Measurements from ENCODE around the gene ESM1.
"Not testable (repeated sequence)": the region's sequence is repeated elsewhere in the genome, so short reads cannot be mapped to it uniquely, and the experiment has no call there.

The ESM1 gene

GRCh38 chr5:54985301-54986268 lies at the start of gene ESM1:
ESM1 (minus strand) TSS chr5:54985593; CDS start chr5:54985517, 76 bp downstream.
- no peak for DNase-seq

GRCh38 chr5:55033568-55033967 lies 48.2 kb upstream of the ESM1 start:
- DNase-seq: no peak

- DNase-seq: no peak
Observed at GRCh38 chr5:55031492-55031891, 46.1 kb upstream of the ESM1 start.

GRCh38 chr5:55030676-55031369 lies 45.4 kb upstream of the ESM1 start:
- DNase-seq: no peak

- no peak for DNase-seq
Observed at GRCh38 chr5:55030220-55030619, 44.8 kb upstream of the ESM1 start.

- peak; percentile 7 for DNase-seq
Observed at GRCh38 chr5:55027595-55027994, 42.2 kb upstream of the ESM1 start.

- DNase-seq: no peak
Observed at GRCh38 chr5:55022450-55022849, 37.1 kb upstream of the ESM1 start.

- no peak for DNase-seq
Observed at GRCh38 chr5:55021821-55022220, 36.4 kb upstream of the ESM1 start.

- no peak for DNase-seq
Observed at GRCh38 chr5:55021410-55021809, 36.0 kb upstream of the ESM1 start.

- not testable (repeated sequence) for DNase-seq
Observed at GRCh38 chr5:55010149-55010548, 24.8 kb upstream of the ESM1 start.

- DNase-seq: no peak
Observed at GRCh38 chr5:55004729-55005128, 19.3 kb upstream of the ESM1 start.

GRCh38 chr5:55003432-55004065 lies 18.2 kb upstream of the ESM1 start:
- no peak for DNase-seq

GRCh38 chr5:55002166-55002565 lies 16.8 kb upstream of the ESM1 start:
- DNase-seq: not testable (repeated sequence)

GRCh38 chr5:54997081-54997480 lies 11.7 kb upstream of the ESM1 start:
- DNase-seq: no peak

- DNase-seq: no peak
Observed at GRCh38 chr5:54996466-54996865, 11.1 kb upstream of the ESM1 start.

- DNase-seq: no peak
Observed at GRCh38 chr5:54995168-54995567, 9.8 kb upstream of the ESM1 start.

GRCh38 chr5:54994628-54995027 lies 9.2 kb upstream of the ESM1 start:
- no peak for DNase-seq

- DNase-seq: no peak
Observed at GRCh38 chr5:54993318-54993717, 7.9 kb upstream of the ESM1 start.

GRCh38 chr5:54991416-54991815 lies 6.0 kb upstream of the ESM1 start:
- no peak for DNase-seq

GRCh38 chr5:54990841-54991258 lies 5.5 kb upstream of the ESM1 start:
- no peak for DNase-seq

GRCh38 chr5:54988817-54989216 lies 3.4 kb upstream of the ESM1 start:
- DNase-seq: no peak

- DNase-seq: no peak
Observed at GRCh38 chr5:54988218-54988617, 2.8 kb upstream of the ESM1 start.

GRCh38 chr5:54986269-54986654 lies 869 bp upstream of the ESM1 start:
- no peak for DNase-seq

- DNase-seq: no peak
Observed at GRCh38 chr5:54981928-54982327, 3.5 kb downstream of the ESM1 start.

Data from CD4-positive, alpha-beta T cell treated with Interferon gamma for 1 hour (primary cell).